Vagina (tissue), 2 donors: ENCODE results near the gene BCL2L13. TPM values are rescaled to one million over a fixed set of nuclear protein-coding genes. Genes with fewer than 3 reads are reported as not detected.

ENCODE experiments used
- DNase-seq, 2 donors: peaks; one replicate each; pipeline ENCODE4 v3.0.0-alpha.2; 2017; ENCODE audit errors: extremely low spot score in 2 of 2
- H3K27ac ChIP-seq: fragments of 200-600 bp; sonication (generic); one replicate; pipeline ENCODE4 v1.5.1; 2019
- H3K27me3 ChIP-seq: fragments of 200-600 bp; sonication (generic); one replicate; pipeline ENCODE4 v1.5.1; 2019
- H3K36me3 ChIP-seq, 2 donors: fragments of 200-600 bp; sonication (generic); one replicate each; pipeline ENCODE4 v1.5.1; 2017 to 2019
- H3K4me1 ChIP-seq: fragments of 200-600 bp; sonication (generic); one replicate; pipeline ENCODE4 v1.5.1; 2019
- H3K4me3 ChIP-seq, 2 donors: fragments of 200-600 bp; sonication (generic); 1 replicate in 1 of 2; 2 replicates in 1 of 2; pipeline ENCODE4 v1.5.1; 2016 to 2019
- H3K9me3 ChIP-seq: fragments of 200-600 bp; sonication (generic); one replicate; pipeline ENCODE4 v1.5.1; 2019
- POLR2A ChIP-seq, 2 donors: fragments of 450-650 bp; IDR thresholded peaks; one replicate each; pipeline ENCODE4 v1.6.1; 2017; ENCODE audit warnings: antibody characterized with exemption in 2 of 2, mild to moderate bottlenecking in 2 of 2, moderate library complexity in 2 of 2
- POLR2AphosphoS5 ChIP-seq, 2 donors: sonication (generic); formaldehyde crosslinking; IDR thresholded peaks; one replicate each; pipeline ENCODE4 v1.9.0; 2017; ENCODE audit warnings: antibody characterized with exemption in 2 of 2, mild to moderate bottlenecking in 2 of 2, low read depth in 1 of 2; ENCODE audit not compliant: insufficient read depth in 1 of 2
- intact Hi-C: fragments of 100-400 bp; cut with DNase I; formaldehyde crosslinking; loops from one replicate; pipeline ENCODE4 v1.15.1; 2023
- total RNA-seq: library from RNA; depleted of rRNA; stranded (reverse); fragments of >200 nt; gene quantifications from one replicate; pipeline ENCODE4 v1.2.3, GENCODE V29; 2016
- TF ChIP-seq, protein P1 (sequence below), 3 experiments: fragments of 450-650 bp in 2 of 3; fragments of 200-600 bp in 1 of 3; sonication (generic) in 1 of 3; IDR thresholded peaks; one replicate each; pipeline ENCODE4 v1.5.1; 2017 to 2019; ENCODE audit warnings: antibody characterized with exemption in 3 of 3, mild to moderate bottlenecking in 2 of 3, moderate library complexity in 2 of 3

The BCL2L13 gene
- total RNA-seq, 1 donor from 2014 or later = 41.3 TPM

DNA sequence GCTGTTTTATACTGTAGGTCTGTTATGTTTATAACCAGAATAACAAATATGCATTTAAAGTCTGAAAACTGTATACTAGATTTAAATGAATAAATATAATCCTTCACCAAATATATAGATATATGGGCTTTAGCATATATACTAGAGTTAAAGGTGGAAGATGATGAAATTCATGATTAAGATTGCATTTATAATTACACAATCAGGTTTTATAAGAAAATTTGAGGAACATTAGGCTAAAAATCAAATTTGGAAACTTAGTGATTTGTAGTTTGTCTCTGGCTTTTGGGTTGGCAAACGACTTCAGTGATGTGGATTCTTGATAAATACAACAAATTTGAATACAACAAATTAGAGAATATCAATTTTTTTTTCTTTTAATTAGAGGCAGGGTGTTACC lies 10.0 kb downstream of the BCL2L13 start:
- Histone ChIP-seq H3K36me3 (no peaks in the 10 kb centered on the region), H3K4me3 (no peak overlapping the region), H3K4me1 (no peaks in the 10 kb centered on the region), H3K27me3 (no peaks in the 10 kb centered on the region), H3K27ac (no peak overlapping the region), H3K9me3 (no peaks in the 10 kb centered on the region)
- DNase-seq = no peak
- TF ChIP-seq, protein P1, sequence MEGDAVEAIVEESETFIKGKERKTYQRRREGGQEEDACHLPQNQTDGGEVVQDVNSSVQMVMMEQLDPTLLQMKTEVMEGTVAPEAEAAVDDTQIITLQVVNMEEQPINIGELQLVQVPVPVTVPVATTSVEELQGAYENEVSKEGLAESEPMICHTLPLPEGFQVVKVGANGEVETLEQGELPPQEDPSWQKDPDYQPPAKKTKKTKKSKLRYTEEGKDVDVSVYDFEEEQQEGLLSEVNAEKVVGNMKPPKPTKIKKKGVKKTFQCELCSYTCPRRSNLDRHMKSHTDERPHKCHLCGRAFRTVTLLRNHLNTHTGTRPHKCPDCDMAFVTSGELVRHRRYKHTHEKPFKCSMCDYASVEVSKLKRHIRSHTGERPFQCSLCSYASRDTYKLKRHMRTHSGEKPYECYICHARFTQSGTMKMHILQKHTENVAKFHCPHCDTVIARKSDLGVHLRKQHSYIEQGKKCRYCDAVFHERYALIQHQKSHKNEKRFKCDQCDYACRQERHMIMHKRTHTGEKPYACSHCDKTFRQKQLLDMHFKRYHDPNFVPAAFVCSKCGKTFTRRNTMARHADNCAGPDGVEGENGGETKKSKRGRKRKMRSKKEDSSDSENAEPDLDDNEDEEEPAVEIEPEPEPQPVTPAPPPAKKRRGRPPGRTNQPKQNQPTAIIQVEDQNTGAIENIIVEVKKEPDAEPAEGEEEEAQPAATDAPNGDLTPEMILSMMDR (IDR thresholded peaks at IDR 0.05) = no peak
- no peak for TF ChIP-seq POLR2A (IDR thresholded peaks at IDR 0.05)
- TF ChIP-seq POLR2AphosphoS5 (IDR thresholded peaks at IDR 0.05; ENCODE audit: insufficient read depth in 1 of 2, low read depth in 1 of 2) = no peak
- intact Hi-C loops = no loop called here

DNA sequence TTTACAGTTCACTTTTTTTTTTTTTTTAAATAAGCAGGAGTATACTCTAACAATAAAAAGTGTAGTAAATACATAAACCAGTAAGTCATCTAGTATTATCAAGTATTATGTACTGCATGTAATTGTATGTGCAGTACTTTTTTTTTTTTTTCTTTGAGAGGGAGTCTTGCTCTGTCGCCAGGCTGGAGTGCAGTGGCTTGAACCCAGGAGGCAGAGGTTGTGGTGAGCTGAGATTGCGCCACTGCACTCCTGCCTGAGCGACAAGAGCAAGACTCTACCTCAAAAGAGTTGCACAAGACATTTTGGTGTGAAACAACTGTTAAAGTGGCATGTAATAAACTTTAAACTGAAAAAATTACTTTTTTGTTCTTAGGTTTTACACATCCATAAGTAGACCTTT lies 16.7 kb downstream of the BCL2L13 start:
- Histone ChIP-seq H3K9me3 (no peaks in the 10 kb centered on the region), H3K36me3 (peaks cover 0 to 25% of the 10 kb centered on the region in 2 donors), H3K27ac (no peak overlapping the region), H3K27me3 (no peaks in the 10 kb centered on the region), H3K4me3 (no peak overlapping the region), H3K4me1 (no peaks in the 10 kb centered on the region)
- intact Hi-C loops = no loop called here
- TF ChIP-seq POLR2AphosphoS5 (IDR thresholded peaks at IDR 0.05; ENCODE audit: insufficient read depth in 1 of 2, low read depth in 1 of 2) (no peak), POLR2A (IDR thresholded peaks at IDR 0.05) (no peak)
- TF ChIP-seq, protein P1 (IDR thresholded peaks at IDR 0.05) = no peak
- DNase-seq = no peak

GRCh38 chr22:17656870-17657395 lies 18.4 kb downstream of the BCL2L13 start:
- Histone ChIP-seq H3K36me3 (peaks cover 0 to 33% of the 10 kb centered on the region in 2 donors), H3K4me3 (no peak overlapping the region), H3K27me3 (no peaks in the 10 kb centered on the region), H3K4me1 (no peaks in the 10 kb centered on the region), H3K9me3 (no peaks in the 10 kb centered on the region), H3K27ac (no peak overlapping the region)
- DNase-seq = no peak
- intact Hi-C loops = no loop called here
- TF ChIP-seq POLR2AphosphoS5 (IDR thresholded peaks at IDR 0.05; ENCODE audit: insufficient read depth in 1 of 2, low read depth in 1 of 2) = no peak
- no peak for TF ChIP-seq POLR2A (IDR thresholded peaks at IDR 0.05)
- TF ChIP-seq, protein P1 (IDR thresholded peaks at IDR 0.05) = no peak

- Histone ChIP-seq H3K4me3 (no peak overlapping the region), H3K4me1 (no peaks in the 10 kb centered on the region), H3K27ac (no peak overlapping the region), H3K9me3 (no peaks in the 10 kb centered on the region), H3K36me3 (peaks cover 0 to 27% of the 10 kb centered on the region in 2 donors), H3K27me3 (no peaks in the 10 kb centered on the region)
- intact Hi-C loops = no loop called here
- TF ChIP-seq, protein P1 (IDR thresholded peaks at IDR 0.05) = no peak
- TF ChIP-seq POLR2AphosphoS5 (IDR thresholded peaks at IDR 0.05; ENCODE audit: insufficient read depth in 1 of 2, low read depth in 1 of 2) (no peak), POLR2A (IDR thresholded peaks at IDR 0.05) (no peak)
- DNase-seq = no peak
Observed at GRCh38 chr22:17664414-17665055, 26.0 kb downstream of the BCL2L13 start.

GRCh38 chr22:17665248-17665647 lies 26.7 kb downstream of the BCL2L13 start:
- DNase-seq = no peak
- Histone ChIP-seq H3K4me3 (no peak overlapping the region), H3K36me3 (peaks cover 0 to 21% of the 10 kb centered on the region in 2 donors), H3K4me1 (no peaks in the 10 kb centered on the region), H3K27ac (no peak overlapping the region), H3K27me3 (no peaks in the 10 kb centered on the region), H3K9me3 (no peaks in the 10 kb centered on the region)
- intact Hi-C loops = no loop called here
- TF ChIP-seq POLR2AphosphoS5 (IDR thresholded peaks at IDR 0.05; ENCODE audit: insufficient read depth in 1 of 2, low read depth in 1 of 2) = no peak
- TF ChIP-seq, protein P1 (IDR thresholded peaks at IDR 0.05) = no peak
- TF ChIP-seq POLR2A (IDR thresholded peaks at IDR 0.05) = no peak
